ENCODE results near the gene CRIP2. TPM values are rescaled to one million over a fixed set of nuclear protein-coding genes. Genes with fewer than 3 reads are reported as not detected.
A peak's percentile ranks its signal among the peaks of the same experiment; 100 is the strongest.

CRIP2 gene
- total and polyA plus RNA-seq, 2 experiments from 2014 or later, result 3.4 to 9.6 TPM

DNA sequence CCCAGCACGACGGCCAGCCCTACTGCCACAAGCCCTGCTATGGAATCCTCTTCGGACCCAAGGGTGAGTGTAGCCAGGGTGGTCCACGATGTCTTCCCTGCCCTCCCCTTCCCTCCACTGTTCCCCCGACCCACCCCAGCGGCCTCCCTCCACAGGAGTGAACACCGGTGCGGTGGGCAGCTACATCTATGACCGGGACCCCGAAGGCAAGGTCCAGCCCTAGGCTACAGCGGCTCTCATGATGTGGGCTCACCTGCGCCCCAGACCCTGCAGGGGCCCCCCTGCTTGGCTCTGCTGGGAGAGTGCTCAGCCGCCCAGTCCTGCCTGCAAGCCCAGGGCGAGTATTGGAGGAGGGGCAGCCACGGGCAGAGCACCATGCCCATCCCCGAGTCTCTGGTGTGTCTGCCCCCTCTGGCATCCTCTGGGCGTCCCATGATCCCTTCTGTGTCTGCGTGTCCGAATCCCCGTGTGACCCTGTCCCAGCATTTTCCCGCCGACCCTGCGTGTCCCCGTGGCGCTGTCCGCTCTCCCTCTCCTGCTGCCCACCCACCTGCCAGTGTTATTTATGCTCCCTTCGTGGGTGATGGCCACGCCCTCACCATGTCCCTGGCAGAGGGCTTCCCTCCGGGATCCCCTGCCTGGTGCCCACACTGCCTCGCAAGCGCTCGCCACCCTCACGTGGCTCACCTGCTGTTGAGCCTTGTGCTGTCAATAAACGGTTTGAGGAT, 5.0 kb downstream of the CRIP2 start:
- no peak for DNase-seq (ENCODE audit: low spot score)
- peaks cover 20% of the 10 kb centered on the region; the same call in 2 of the 3 replicates for H3K4me1 Mint-ChIP-seq
- Histone ChIP-seq H3K27ac (ENCODE audit: low read depth) (no peak overlapping the region), H3K4me1 (ENCODE audit: insufficient read depth) (peaks cover 17% of the 10 kb centered on the region; the same call in 1 of the 2 replicates), H3K9me2 (ENCODE audit: insufficient read depth) (no peaks in the 10 kb centered on the region), H3K36me3 (ENCODE audit: insufficient read depth) (no peaks in the 10 kb centered on the region), H3K4me2 (peak overlapping the region; percentile 72), H3K4me3 (peak overlapping the region; percentile 47), H4K20me1 (replicated peaks; ENCODE audit: insufficient read depth) (no peaks in the 10 kb centered on the region), H3K79me2 (replicated peaks; ENCODE audit: insufficient read depth) (no peaks in the 10 kb centered on the region), H3K27me3 (ENCODE audit: insufficient read depth) (peaks cover 92% of the 10 kb centered on the region), H3F3A (replicated peaks; ENCODE audit: low read depth) (0 out of 2 replicates have a peak, but pooled peaks cover 4% of the 10 kb centered on the region), H2AFZ (no peak overlapping the region)
- no peaks in the 10 kb centered on the region for H3K9me3 Mint-ChIP-seq
- no peaks in the 10 kb centered on the region for H3K36me3 Mint-ChIP-seq (ENCODE audit: low read depth)
- TF ChIP-seq NANOG (IDR thresholded peaks at IDR 0.05; ENCODE audit: borderline replicate concordance), result no peak
- no peak for TF ChIP-seq STAT1 (IDR thresholded peaks at IDR 0.05; ENCODE audit: unreplicated experiment)
- peak; percentile 78 for TF ChIP-seq EZH2 (IDR thresholded peaks at IDR 0.05; ENCODE audit: low read depth, unreplicated experiment)
- H3K27me3 Mint-ChIP-seq (ENCODE audit: insufficient read depth, low read depth, poor library complexity), result peaks cover 66% of the 10 kb centered on the region
- ATAC-seq, result no peak
- H3K4me3 Mint-ChIP-seq, result peak overlapping the region; percentile 56
- H3K27ac Mint-ChIP-seq, result no peak overlapping the region

DNA sequence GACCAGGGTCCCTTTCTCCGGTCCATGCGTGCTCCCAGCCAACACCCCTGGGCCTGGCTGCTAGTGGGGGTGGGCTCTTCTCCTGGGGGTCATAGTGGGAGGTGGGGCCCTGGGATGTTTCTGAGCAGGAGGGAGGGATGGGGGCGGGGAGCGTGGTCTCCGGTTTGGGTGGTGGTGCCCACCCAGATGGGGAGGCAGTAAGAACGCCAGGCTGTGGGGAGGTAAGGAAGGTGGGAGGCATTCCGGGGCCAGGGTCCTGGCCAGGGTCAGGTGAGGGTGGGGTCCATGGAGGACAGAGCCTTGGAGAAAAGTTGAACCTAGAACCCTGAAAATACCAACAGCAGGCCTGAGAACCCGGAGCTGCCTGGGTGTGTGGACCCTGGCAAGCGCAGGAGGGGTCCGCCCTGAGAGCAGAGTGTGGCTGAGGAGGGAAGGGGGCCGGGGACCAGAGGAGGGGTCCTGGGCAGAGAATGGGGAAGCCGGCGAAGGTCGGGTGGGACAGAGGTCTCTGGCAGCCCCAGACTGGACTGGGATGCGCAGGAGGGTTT, 5.7 kb downstream of the CRIP2 start:
- ATAC-seq, result no peak
- Mint-ChIP-seq H3K36me3 (ENCODE audit: low read depth) (no peaks in the 10 kb centered on the region), H3K27me3 (ENCODE audit: insufficient read depth, low read depth, poor library complexity) (peaks cover 71% of the 10 kb centered on the region), H3K4me3 (no peak overlapping the region; the same call in 2 of the 3 replicates), H3K9me3 (no peaks in the 10 kb centered on the region), H3K4me1 (peaks cover 20% of the 10 kb centered on the region; the same call in 2 of the 3 replicates), H3K27ac (no peak overlapping the region)
- H3K27me3 ChIP-seq (ENCODE audit: insufficient read depth), result peaks cover 93% of the 10 kb centered on the region
- peaks cover 17% of the 10 kb centered on the region; the same call in 1 of the 2 replicates for H3K4me1 ChIP-seq (ENCODE audit: insufficient read depth)
- no peaks in the 10 kb centered on the region for H3K79me2 ChIP-seq (replicated peaks; ENCODE audit: insufficient read depth)
- H3F3A ChIP-seq (replicated peaks; ENCODE audit: low read depth), result 0 out of 2 replicates have a peak, but pooled peaks cover 4% of the 10 kb centered on the region
- no peak for DNase-seq (ENCODE audit: low spot score)
- H2AFZ ChIP-seq, result no peak overlapping the region
- no peak overlapping the region for H3K27ac ChIP-seq (ENCODE audit: low read depth)
- H3K9me2 ChIP-seq (ENCODE audit: insufficient read depth), result no peaks in the 10 kb centered on the region
- H4K20me1 ChIP-seq (replicated peaks; ENCODE audit: insufficient read depth), result no peaks in the 10 kb centered on the region
- TF ChIP-seq EZH2phosphoT487 (IDR thresholded peaks at IDR 0.05; ENCODE audit: unreplicated experiment) (no peak), EZH2 (IDR thresholded peaks at IDR 0.05; ENCODE audit: low read depth, unreplicated experiment) (peak; percentile 39)
- H3K4me3 ChIP-seq, result peak overlapping the region; percentile 51; the same call in 1 of the 2 replicates
- no peaks in the 10 kb centered on the region for H3K36me3 ChIP-seq (ENCODE audit: insufficient read depth)
- peak overlapping the region; percentile 55; the same call in 1 of the 2 replicates for H3K4me2 ChIP-seq

DNA sequence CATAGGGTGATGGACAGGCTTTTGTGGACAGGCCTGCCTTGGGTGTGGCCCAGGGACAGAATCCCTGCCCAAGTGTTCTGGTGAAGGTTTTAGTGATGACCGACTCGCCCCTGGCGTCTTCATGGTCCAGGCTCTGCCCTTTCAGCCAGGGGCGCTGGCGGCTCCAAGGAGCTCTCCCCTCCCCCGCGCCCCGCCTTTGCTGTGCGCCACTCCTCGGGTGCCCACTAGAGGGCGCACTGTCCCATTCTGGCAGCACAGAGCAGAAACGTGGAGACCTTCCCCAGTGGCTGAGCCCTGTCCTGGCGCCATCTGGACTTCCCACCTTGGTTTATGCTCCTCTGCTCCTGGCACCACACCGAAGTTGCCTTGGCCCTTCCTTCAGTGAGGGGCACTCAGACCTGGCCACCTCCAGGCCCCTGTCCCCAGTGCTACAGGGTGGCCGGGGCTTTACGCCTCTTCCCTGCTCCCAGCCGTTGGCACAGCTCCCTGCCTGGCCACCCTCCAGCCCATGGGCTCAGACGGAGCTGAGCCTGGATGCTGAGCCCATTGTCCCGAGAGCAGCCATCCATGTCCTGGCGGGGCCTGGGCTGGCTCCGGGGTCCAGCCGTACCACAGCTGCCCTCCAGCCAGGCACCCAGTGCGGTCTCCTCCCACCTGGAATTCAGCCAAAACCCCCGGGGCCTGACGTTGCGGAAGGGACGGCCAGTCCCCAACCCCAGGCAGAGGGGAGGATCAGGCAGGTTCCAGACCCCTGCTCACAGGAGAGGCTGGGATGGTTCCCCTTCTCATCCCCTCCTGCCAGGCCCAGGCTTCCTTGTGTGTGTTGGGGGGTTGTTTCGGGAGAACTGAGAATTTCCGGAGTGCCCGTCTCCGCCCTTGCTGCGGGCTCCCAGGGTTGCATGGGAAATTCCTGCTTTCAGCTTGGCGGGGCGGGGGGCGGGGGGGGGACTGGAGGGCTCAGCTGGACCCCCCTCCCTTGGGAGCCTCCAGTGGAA, 6.5 kb downstream of the CRIP2 start:
- ATAC-seq, result peak; percentile 59
- Histone ChIP-seq H3F3A (replicated peaks; ENCODE audit: low read depth) (no peaks in the 10 kb centered on the region), H3K79me2 (replicated peaks; ENCODE audit: insufficient read depth) (no peaks in the 10 kb centered on the region), H2AFZ (peak overlapping the region; percentile 95), H3K27me3 (ENCODE audit: insufficient read depth) (peaks cover 93% of the 10 kb centered on the region), H3K27ac (ENCODE audit: low read depth) (no peak overlapping the region), H3K4me3 (peak overlapping the region; percentile 51), H3K9me2 (ENCODE audit: insufficient read depth) (no peaks in the 10 kb centered on the region), H3K4me2 (peak overlapping the region; percentile 87), H3K36me3 (ENCODE audit: insufficient read depth) (no peaks in the 10 kb centered on the region), H4K20me1 (replicated peaks; ENCODE audit: insufficient read depth) (no peaks in the 10 kb centered on the region), H3K4me1 (ENCODE audit: insufficient read depth) (peaks cover 12% of the 10 kb centered on the region; the same call in 1 of the 2 replicates)
- DNase-seq (ENCODE audit: low spot score), result peak; percentile 91
- Mint-ChIP-seq H3K9me3 (no peaks in the 10 kb centered on the region), H3K36me3 (ENCODE audit: low read depth) (no peaks in the 10 kb centered on the region), H3K27me3 (ENCODE audit: insufficient read depth, low read depth, poor library complexity) (peaks cover 71% of the 10 kb centered on the region), H3K27ac (no peak overlapping the region), H3K4me3 (peak overlapping the region; percentile 60), H3K4me1 (peaks cover 20% of the 10 kb centered on the region; the same call in 2 of the 3 replicates)
- TF ChIP-seq EZH2 (IDR thresholded peaks at IDR 0.05; ENCODE audit: low read depth, unreplicated experiment) (no peak), CREB1 (CRISPR knock-in tag; IDR thresholded peaks at IDR 0.05; ENCODE audit: low read depth) (peak; percentile 56), STAT1 (IDR thresholded peaks at IDR 0.05; ENCODE audit: unreplicated experiment) (no peak), ZNF114 (CRISPR knock-in tag; IDR thresholded peaks at IDR 0.05) (no peak), EZH2phosphoT487 (IDR thresholded peaks at IDR 0.05; ENCODE audit: unreplicated experiment) (peak; percentile 6)
- TF ChIP-seq, protein P1, sequence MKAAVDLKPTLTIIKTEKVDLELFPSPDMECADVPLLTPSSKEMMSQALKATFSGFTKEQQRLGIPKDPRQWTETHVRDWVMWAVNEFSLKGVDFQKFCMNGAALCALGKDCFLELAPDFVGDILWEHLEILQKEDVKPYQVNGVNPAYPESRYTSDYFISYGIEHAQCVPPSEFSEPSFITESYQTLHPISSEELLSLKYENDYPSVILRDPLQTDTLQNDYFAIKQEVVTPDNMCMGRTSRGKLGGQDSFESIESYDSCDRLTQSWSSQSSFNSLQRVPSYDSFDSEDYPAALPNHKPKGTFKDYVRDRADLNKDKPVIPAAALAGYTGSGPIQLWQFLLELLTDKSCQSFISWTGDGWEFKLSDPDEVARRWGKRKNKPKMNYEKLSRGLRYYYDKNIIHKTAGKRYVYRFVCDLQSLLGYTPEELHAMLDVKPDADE (IDR thresholded peaks at IDR 0.05), result no peak
- TF ChIP-seq, protein P2, sequence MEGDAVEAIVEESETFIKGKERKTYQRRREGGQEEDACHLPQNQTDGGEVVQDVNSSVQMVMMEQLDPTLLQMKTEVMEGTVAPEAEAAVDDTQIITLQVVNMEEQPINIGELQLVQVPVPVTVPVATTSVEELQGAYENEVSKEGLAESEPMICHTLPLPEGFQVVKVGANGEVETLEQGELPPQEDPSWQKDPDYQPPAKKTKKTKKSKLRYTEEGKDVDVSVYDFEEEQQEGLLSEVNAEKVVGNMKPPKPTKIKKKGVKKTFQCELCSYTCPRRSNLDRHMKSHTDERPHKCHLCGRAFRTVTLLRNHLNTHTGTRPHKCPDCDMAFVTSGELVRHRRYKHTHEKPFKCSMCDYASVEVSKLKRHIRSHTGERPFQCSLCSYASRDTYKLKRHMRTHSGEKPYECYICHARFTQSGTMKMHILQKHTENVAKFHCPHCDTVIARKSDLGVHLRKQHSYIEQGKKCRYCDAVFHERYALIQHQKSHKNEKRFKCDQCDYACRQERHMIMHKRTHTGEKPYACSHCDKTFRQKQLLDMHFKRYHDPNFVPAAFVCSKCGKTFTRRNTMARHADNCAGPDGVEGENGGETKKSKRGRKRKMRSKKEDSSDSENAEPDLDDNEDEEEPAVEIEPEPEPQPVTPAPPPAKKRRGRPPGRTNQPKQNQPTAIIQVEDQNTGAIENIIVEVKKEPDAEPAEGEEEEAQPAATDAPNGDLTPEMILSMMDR (conservative IDR thresholded peaks at IDR 0.05; ENCODE audit: low read depth in 2 of 2), result peak; percentile 84 to 96

Measured in GM23338 (cell line).